H7 (cell line): ENCODE results near the gene NAV3. TPM values are rescaled to one million over a fixed set of nuclear protein-coding genes. Genes with fewer than 3 reads are reported as not detected.

Source experiments
- DNase-seq: peaks from one replicate; pipeline ENCODE4 v3.0.0; 2012
- H3K27me3 ChIP-seq: 2 replicates; pipeline ENCODE4 v1.6.0; 2011; ENCODE audit warnings: mild to moderate bottlenecking, low read length; ENCODE audit not compliant: control insufficient read depth, insufficient read depth
- H3K36me3 ChIP-seq: replicated peaks from 2 replicates; pipeline ENCODE4 v1.5.1; 2011; ENCODE audit warnings: low read length; ENCODE audit not compliant: control insufficient read depth, insufficient read depth
- H3K4me3 ChIP-seq: 2 replicates; pipeline ENCODE4 v1.5.1; 2011; ENCODE audit warnings: low read depth, mild to moderate bottlenecking, control low read depth, low read length, moderate library complexity; ENCODE audit not compliant: insufficient read depth
- total RNA-seq: library from RNA; depleted of rRNA; stranded (reverse); fragments of >200 nt; shearing (Covaris generic); gene quantifications from 2 replicates; pipeline ENCODE4 v1.2.3, GENCODE V29; 2014

Gene NAV3
- total RNA-seq, 1 experiment from 2014 or later, result 0.14 TPM

DNA sequence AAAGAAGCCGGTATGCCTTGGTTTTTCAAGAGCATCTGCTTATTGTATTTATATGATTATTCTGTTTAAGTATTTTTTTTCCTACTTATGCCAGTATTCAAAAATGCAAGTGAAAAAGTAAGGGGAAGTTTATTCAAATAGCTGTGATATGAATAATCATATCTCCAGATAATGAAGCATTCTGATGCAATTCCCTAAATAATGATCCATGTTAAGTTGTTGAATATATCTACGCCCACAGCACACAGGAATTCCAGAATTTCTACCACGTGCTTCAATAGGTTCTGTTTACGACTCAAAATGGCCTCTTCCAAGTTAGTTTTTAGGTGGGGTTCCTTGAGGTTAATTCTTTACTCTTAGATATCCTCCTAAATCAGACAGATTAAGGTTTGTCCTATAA is 208.3 kb downstream of the NAV3 start:
- Histone ChIP-seq H3K27me3 (no peaks in the 10 kb centered on the region), H3K36me3 (no peaks in the 10 kb centered on the region), H3K4me3 (no peak overlapping the region)
- no peak for DNase-seq

GRCh38 chr12:78040111-78040510 is 209.4 kb downstream of the NAV3 start:
- DNase-seq, result no peak
- Histone ChIP-seq H3K27me3 (no peaks in the 10 kb centered on the region), H3K4me3 (no peak overlapping the region), H3K36me3 (no peaks in the 10 kb centered on the region)

DNA sequence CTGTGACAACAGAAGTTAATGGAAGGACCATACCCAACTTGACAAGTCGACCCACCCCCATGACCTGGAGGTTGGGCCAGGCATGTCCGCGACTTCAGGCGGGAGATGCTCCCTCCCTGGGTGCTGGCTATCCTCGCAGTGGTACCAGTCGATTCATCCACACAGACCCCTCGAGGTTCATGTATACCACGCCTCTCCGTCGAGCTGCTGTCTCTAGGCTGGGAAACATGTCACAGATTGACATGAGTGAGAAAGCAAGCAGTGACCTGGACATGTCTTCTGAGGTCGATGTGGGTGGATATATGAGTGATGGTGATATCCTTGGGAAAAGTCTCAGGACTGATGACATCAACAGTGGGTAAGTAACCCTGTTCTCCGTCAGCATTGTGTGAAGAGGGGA is 220.1 kb downstream of the NAV3 start:
- no peak for DNase-seq
- no peaks in the 10 kb centered on the region for H3K27me3 ChIP-seq
- no peaks in the 10 kb centered on the region for H3K36me3 ChIP-seq
- no peak overlapping the region for H3K4me3 ChIP-seq

GRCh38 chr12:78055545-78055944 is 224.9 kb downstream of the NAV3 start:
- H3K36me3 ChIP-seq, result no peaks in the 10 kb centered on the region
- no peaks in the 10 kb centered on the region for H3K27me3 ChIP-seq
- no peak for DNase-seq
- no peak overlapping the region for H3K4me3 ChIP-seq

GRCh38 chr12:78057075-78057474 is 226.4 kb downstream of the NAV3 start:
- Histone ChIP-seq H3K36me3 (no peaks in the 10 kb centered on the region), H3K27me3 (no peaks in the 10 kb centered on the region), H3K4me3 (no peak overlapping the region)
- no peak for DNase-seq

- Histone ChIP-seq H3K4me3 (no peak overlapping the region), H3K27me3 (no peaks in the 10 kb centered on the region), H3K36me3 (no peaks in the 10 kb centered on the region)
- no peak for DNase-seq
Observed at GRCh38 chr12:78060186-78060585, 229.5 kb downstream of the NAV3 start.

GRCh38 chr12:78062786-78063185 is 232.1 kb downstream of the NAV3 start:
- no peak for DNase-seq
- no peak overlapping the region for H3K4me3 ChIP-seq
- H3K36me3 ChIP-seq, result no peaks in the 10 kb centered on the region
- H3K27me3 ChIP-seq, result no peaks in the 10 kb centered on the region

- H3K36me3 ChIP-seq, result no peaks in the 10 kb centered on the region
- DNase-seq, result no peak
- no peak overlapping the region for H3K4me3 ChIP-seq
- no peaks in the 10 kb centered on the region for H3K27me3 ChIP-seq
Observed at GRCh38 chr12:78081590-78082314, 251.1 kb downstream of the NAV3 start.

GRCh38 chr12:78085542-78086182 is 255.0 kb downstream of the NAV3 start:
- Histone ChIP-seq H3K36me3 (no peaks in the 10 kb centered on the region), H3K27me3 (no peaks in the 10 kb centered on the region), H3K4me3 (no peak overlapping the region)
- no peak for DNase-seq

DNA sequence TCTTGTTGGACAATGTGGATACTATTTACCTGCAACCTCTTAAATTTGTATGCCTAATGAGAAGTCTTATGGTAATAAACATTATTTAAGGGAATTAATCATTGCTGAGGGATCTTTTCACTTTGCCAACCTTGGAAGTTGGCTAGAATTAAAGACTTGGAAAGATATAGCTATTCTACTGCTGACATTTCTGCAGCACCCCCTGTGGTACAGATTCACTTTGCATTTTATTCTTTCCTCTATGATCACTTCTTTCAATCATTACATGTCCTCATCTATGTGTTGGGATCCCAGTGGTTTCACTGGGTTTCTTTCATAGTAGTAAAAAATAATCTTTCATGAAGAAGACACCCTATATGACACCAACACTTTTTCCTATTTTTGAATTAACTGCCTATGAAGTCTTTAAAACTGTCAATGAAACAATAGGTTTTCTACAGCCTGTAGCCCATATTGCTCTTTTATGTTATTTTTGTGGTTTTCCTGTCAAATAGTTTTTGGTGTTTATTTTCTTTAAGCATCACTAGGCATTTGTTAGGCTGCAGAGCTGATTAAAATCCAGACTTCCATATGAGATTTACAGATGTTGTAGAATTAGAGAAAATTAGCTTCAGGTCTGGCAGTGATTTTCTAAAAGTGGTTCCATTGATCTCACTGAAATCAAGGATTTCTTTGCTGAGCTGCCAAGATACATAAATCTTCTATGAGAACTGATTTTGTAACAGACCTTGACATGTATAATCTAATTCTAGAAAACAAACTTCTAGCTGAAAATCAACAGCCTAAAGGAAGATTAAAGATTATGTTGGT is 256.1 kb downstream of the NAV3 start:
- no peak overlapping the region for H3K4me3 ChIP-seq
- no peaks in the 10 kb centered on the region for H3K36me3 ChIP-seq
- DNase-seq, result no peak
- H3K27me3 ChIP-seq, result no peaks in the 10 kb centered on the region

DNA sequence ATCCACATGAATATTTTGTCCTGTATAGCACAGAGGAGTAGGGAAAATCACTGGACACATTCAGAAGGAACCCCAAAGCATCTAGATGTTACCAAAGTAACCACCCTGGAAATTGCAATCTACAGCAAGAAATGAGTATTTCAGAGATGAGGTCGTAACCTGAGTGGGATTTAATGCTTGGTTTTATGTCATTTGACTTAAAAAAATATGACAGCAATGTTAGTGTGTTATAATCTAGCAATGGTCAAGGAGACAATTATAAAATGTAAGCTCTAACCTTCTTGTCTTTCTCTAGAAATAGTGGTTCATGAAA is 256.6 kb downstream of the NAV3 start:
- Histone ChIP-seq H3K4me3 (no peak overlapping the region), H3K27me3 (no peaks in the 10 kb centered on the region), H3K36me3 (no peaks in the 10 kb centered on the region)
- no peak for DNase-seq

DNA sequence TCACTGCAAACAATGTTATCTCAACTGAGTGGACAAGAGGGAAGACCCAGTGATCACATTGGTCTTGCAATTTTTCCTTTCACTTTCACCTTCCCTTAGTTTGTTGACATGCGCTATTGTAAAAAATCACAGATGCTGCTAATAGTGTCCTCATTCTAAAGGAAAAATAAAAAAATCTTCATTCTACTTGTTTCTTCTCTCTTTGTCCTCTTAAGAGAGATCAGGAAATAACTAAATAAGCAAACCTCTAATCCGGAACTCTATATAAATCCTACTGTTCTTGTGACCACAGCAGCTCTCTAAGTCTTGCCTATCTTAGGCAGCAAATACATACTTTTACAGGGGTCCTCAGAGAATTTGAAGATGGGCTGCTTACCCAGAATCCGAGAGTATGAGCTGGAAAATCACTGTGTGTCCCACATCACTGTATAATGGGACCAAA is 257.7 kb downstream of the NAV3 start:
- no peaks in the 10 kb centered on the region for H3K27me3 ChIP-seq
- no peak overlapping the region for H3K4me3 ChIP-seq
- DNase-seq, result no peak
- H3K36me3 ChIP-seq, result no peaks in the 10 kb centered on the region

DNA sequence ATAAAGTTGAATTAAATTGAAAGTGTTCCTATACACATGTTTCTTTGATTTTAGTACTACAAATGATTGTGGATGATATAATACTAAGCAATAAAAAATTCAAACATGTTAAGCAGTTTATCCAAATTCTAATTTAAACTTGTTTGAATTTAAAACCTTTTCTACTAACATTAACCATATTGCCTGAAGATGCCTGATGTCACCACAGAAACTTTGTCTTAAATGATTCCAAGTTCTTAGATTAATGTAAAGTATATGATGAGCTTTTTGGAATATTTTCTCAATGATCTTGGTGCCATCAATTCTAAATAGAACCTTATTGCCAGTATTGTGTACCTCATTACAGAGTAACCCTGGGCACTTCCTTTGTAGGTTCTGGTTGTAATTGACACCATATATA is 259.6 kb downstream of the NAV3 start:
- H3K27me3 ChIP-seq, result no peaks in the 10 kb centered on the region
- H3K4me3 ChIP-seq, result no peak overlapping the region
- DNase-seq, result no peak
- H3K36me3 ChIP-seq, result no peaks in the 10 kb centered on the region

DNA sequence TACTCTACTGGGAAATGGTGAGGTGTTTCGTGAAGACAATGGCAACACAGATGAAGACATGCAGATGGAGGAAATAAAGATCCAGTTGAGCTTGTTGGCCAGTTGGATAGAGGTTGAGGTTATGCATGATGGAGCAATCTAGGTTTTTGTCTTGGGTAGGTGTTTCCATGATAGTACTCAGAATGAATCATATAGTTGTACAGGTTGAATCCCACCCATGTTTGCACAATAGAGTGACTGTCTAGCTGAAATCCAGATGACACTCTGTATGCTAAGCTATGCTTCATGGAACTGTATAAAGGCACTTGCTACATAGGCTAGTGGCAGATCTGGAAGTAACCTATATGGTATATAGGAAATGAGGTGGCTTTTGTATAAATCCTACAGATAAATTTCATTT is 264.9 kb downstream of the NAV3 start:
- Histone ChIP-seq H3K27me3 (no peaks in the 10 kb centered on the region), H3K36me3 (no peaks in the 10 kb centered on the region), H3K4me3 (no peak overlapping the region)
- no peak for DNase-seq
